WERI-Rb-1 (cell line): Measurements from ENCODE around the gene SRGAP2C.
"Not testable (repeated sequence)": the region's sequence is repeated elsewhere in the genome, so short reads cannot be mapped to it uniquely, and the experiment has no call there.

Source experiments
- DNase-seq: peaks from one replicate; pipeline ENCODE4 v3.0.0-alpha.2; 2020
- H3K27ac ChIP-seq: fragments of 250-450 bp; sonication (Bioruptor Pico); 2 replicates; pipeline ENCODE4 v1.5.1; 2020; ENCODE audit warnings: mild to moderate bottlenecking, moderate library complexity
- H3K27me3 ChIP-seq: fragments of 250-450 bp; sonication (Bioruptor Pico); 2 replicates; pipeline ENCODE4 v1.5.1; 2021; ENCODE audit warnings: mild to moderate bottlenecking, low read depth, moderate library complexity; ENCODE audit not compliant: insufficient read depth, severe bottlenecking
- H3K36me3 ChIP-seq: fragments of 250-450 bp; sonication (Bioruptor Pico); 2 replicates; pipeline ENCODE4 v1.5.1; 2020; ENCODE audit warnings: mild to moderate bottlenecking, moderate library complexity
- H3K4me3 ChIP-seq: 2 replicates; pipeline ENCODE4 v1.5.1; 2011; ENCODE audit warnings: low read depth, mild to moderate bottlenecking, control low read depth, low read length
- H3K9me3 ChIP-seq: fragments of 250-450 bp; sonication (Bioruptor Pico); 2 replicates; pipeline ENCODE4 v1.5.1; 2021; ENCODE audit warnings: mild to moderate bottlenecking, moderate library complexity; ENCODE audit not compliant: severe bottlenecking
- TF ChIP-seq, protein P1 (sequence below): IDR thresholded peaks from 2 replicates; pipeline ENCODE4 v1.5.1; 2011; ENCODE audit warnings: low read depth, mild to moderate bottlenecking, control low read depth, inconsistent platforms, low read length

The SRGAP2C gene

GRCh38 chr1:121417325-121417923 lies 232.6 kb downstream of the SRGAP2C start:
- no peak overlapping the region for H3K4me3 ChIP-seq
- TF ChIP-seq, protein P1, sequence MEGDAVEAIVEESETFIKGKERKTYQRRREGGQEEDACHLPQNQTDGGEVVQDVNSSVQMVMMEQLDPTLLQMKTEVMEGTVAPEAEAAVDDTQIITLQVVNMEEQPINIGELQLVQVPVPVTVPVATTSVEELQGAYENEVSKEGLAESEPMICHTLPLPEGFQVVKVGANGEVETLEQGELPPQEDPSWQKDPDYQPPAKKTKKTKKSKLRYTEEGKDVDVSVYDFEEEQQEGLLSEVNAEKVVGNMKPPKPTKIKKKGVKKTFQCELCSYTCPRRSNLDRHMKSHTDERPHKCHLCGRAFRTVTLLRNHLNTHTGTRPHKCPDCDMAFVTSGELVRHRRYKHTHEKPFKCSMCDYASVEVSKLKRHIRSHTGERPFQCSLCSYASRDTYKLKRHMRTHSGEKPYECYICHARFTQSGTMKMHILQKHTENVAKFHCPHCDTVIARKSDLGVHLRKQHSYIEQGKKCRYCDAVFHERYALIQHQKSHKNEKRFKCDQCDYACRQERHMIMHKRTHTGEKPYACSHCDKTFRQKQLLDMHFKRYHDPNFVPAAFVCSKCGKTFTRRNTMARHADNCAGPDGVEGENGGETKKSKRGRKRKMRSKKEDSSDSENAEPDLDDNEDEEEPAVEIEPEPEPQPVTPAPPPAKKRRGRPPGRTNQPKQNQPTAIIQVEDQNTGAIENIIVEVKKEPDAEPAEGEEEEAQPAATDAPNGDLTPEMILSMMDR = no peak
- H3K27ac ChIP-seq = no peak overlapping the region
- H3K36me3 ChIP-seq = no peaks in the 10 kb centered on the region
- DNase-seq = no peak
- H3K27me3 ChIP-seq = no peaks in the 10 kb centered on the region
- no peaks in the 10 kb centered on the region for H3K9me3 ChIP-seq

DNA sequence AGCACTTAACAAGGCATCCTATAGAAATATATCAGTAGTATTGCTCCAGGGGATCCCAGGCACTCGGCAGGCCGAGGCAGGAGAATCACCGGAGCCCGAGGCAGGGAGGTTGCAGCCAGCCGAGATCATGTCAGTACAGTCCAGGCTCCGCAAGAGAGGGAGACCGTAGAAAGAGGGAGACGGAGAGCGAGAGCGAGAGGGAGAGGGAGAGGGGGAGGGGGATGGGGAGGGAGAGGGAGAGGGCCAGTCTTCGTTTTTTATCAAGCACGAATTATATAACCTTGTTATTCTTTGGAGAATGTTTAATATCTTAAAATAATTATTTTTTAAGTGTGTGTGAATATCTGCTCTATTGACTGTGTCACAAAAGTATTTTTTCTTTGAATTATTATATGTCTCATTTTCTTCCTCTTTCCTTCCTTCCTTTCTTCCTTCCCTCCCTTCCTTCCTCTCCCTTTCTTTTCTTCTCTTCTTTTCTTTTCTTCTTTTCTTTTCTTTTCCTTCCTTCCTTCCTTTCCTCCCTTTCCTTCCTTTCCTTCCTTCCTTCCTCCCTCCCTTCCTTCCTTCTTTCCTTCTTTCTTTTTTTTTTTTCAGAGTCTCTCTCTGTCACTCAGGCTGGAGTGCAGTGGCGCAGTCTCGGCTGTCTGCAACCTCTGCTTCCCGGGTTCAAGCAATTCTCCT lies 233.7 kb downstream of the SRGAP2C start:
- Histone ChIP-seq H3K4me3 (no peak overlapping the region), H3K27me3 (no peaks in the 10 kb centered on the region), H3K36me3 (no peaks in the 10 kb centered on the region), H3K27ac (no peak overlapping the region), H3K9me3 (no peaks in the 10 kb centered on the region)
- no peak for DNase-seq
- TF ChIP-seq, protein P1 = no peak

DNA sequence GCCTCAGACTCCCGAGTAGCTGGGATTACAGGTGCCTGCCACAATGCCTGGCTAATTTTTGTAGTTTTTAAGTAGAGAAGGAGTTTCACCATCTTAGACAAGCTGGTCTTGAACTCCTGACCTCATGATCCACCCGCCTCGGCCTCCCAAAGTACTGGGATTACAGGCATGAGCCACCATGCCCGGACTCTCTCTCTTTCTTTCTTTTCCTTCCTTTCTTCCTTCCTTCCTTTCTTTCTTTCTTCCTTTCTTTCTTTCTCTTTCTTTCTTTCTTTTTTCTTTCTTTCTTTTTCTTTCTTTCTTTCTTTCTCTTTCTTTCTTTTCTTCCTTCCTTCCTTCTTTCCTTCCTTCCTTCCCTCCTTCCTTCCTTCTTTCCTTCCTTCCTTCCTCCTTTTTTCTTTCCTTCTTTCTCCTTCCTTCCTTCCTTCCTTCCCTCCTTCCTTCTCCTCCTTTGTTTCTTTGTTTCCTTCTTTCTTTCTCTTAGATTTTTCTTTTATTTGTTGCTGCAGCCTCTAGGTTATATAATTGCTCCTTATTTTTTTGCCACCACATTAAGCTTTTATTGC lies 234.4 kb downstream of the SRGAP2C start:
- DNase-seq, H3K4me3 ChIP-seq, H3K27ac ChIP-seq, H3K36me3 ChIP-seq, H3K27me3 ChIP-seq, H3K9me3 ChIP-seq: not testable (repeated sequence)

- not testable (repeated sequence) for H3K36me3 ChIP-seq, H3K27ac ChIP-seq, DNase-seq, H3K27me3 ChIP-seq, H3K4me3 ChIP-seq, H3K9me3 ChIP-seq
Observed at GRCh38 chr1:121421490-121421889, 236.7 kb downstream of the SRGAP2C start.

- H3K27ac ChIP-seq, H3K27me3 ChIP-seq, H3K4me3 ChIP-seq, H3K9me3 ChIP-seq, DNase-seq, H3K36me3 ChIP-seq: not testable (repeated sequence)
Observed at GRCh38 chr1:121423956-121424355, 239.2 kb downstream of the SRGAP2C start.

- H3K9me3 ChIP-seq, H3K36me3 ChIP-seq, H3K27ac ChIP-seq, H3K27me3 ChIP-seq, H3K4me3 ChIP-seq, DNase-seq: not testable (repeated sequence)
Observed at GRCh38 chr1:121433517-121433916, 248.7 kb downstream of the SRGAP2C start.

- H3K27ac ChIP-seq = not testable (repeated sequence)
Observed at GRCh38 chr1:121438862-121439261, 254.1 kb downstream of the SRGAP2C start.

DNA sequence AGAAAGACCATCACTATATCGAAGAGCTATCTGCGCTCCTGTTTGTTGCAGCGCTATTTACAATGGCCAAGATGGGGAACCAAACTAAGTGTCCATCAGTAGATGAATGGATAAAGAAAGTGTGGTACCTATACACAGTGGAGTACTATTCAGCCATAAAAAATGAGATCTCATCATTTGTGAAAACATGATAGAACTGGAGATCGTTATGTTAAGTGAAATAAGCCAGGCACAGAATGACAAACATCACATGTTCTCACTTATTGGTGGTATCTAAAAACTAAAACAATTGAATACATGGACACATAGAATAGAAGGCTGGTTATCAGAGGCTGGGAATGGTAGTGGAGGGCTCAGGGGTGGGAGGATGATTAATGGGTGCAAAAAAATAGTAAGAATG lies 256.2 kb downstream of the SRGAP2C start:
- no peak overlapping the region for H3K4me3 ChIP-seq
- no peaks in the 10 kb centered on the region for H3K27me3 ChIP-seq
- no peak overlapping the region for H3K27ac ChIP-seq
- TF ChIP-seq, protein P1 = no peak
- H3K36me3 ChIP-seq = no peaks in the 10 kb centered on the region
- no peak for DNase-seq
- H3K9me3 ChIP-seq = peaks cover 5% of the 10 kb centered on the region

More at GRCh38 chr1:121438862-121439261, 254.1 kb downstream of the SRGAP2C start:
- H3K36me3 ChIP-seq, H3K4me3 ChIP-seq, H3K9me3 ChIP-seq, DNase-seq, H3K27me3 ChIP-seq: not testable (repeated sequence)
